SK-N-SH (cell line): Measurements from ENCODE around the gene PLAAT5. TPM values are rescaled to one million over a fixed set of nuclear protein-coding genes. Genes with fewer than 3 reads are reported as not detected.

Source experiments
- CTCF ChIA-PET: fragments of 300-600, 350-600 bp; formaldehyde crosslinking; extraction: SDS; loops from one replicate; lab custom pipeline; 2021; lab: Yijun Ruan, JAX
- POLR2A ChIA-PET: fragments of 350-600 bp; sonication (Branson Sonifier 250); formaldehyde crosslinking; extraction: SDS; loops from one replicate; lab custom pipeline; 2020; ENCODE audit warnings: antibody characterized with exemption, inconsistent platforms; lab: Yijun Ruan, JAX
- DNase-seq: peaks from one replicate; pipeline ENCODE4 v3.0.0; 2012
- H2AFZ ChIP-seq: fragments of 200-600 bp; sonication (generic); 2 replicates; pipeline ENCODE4 v1.8.1; 2016; ENCODE audit warnings: antibody characterized with exemption, mild to moderate bottlenecking, low read depth
- H3F3A ChIP-seq: fragments of 200-600 bp; sonication (generic); replicated peaks from 2 replicates; pipeline ENCODE3; 2016; ENCODE audit warnings: antibody characterized with exemption, mild to moderate bottlenecking; ENCODE audit not compliant: insufficient read depth
- H3K27ac ChIP-seq, 2 experiments: fragments of 200-500 bp in 1 of 2; fragments of 200-600 bp in 1 of 2; sonication (Bioruptor generic) in 1 of 2; sonication (generic), shearing (Covaris generic) in 1 of 2; 2 replicates each; pipeline versions ENCODE4 v1.5.1 to v1.6.1; 2014 to 2016; ENCODE audit warnings: low read depth in 2 of 2, inconsistent platforms in 1 of 2, low read length in 1 of 2, mild to moderate bottlenecking in 1 of 2, mixed read lengths in 1 of 2
- H3K27me3 ChIP-seq: fragments of 200-600 bp; sonication (generic), shearing (Covaris generic); 2 replicates; pipeline ENCODE4 v1.6.1; 2016; ENCODE audit warnings: mixed run types; ENCODE audit not compliant: insufficient read depth
- H3K36me3 ChIP-seq, 2 experiments: fragments of 200-500 bp in 1 of 2; fragments of 200-600 bp in 1 of 2; sonication (Bioruptor generic) in 1 of 2; sonication (generic) in 1 of 2; replicated peaks in 1 of 2; 2 replicates each; pipeline versions ENCODE3 to v1.5.1; 2014 to 2016; ENCODE audit warnings: low read length in 1 of 2, mild to moderate bottlenecking in 1 of 2; ENCODE audit not compliant: insufficient read depth in 2 of 2, control insufficient read depth in 1 of 2
- H3K4me1 ChIP-seq, 2 experiments: fragments of 200-500 bp in 1 of 2; fragments of 200-600 bp in 1 of 2; sonication (Bioruptor generic) in 1 of 2; sonication (generic), shearing (Covaris generic) in 1 of 2; 2 replicates each; pipeline versions ENCODE4 v1.5.1 to v1.6.1; 2014 to 2016; ENCODE audit warnings: low read depth in 1 of 2, low read length in 1 of 2, mixed run types in 1 of 2; ENCODE audit not compliant: insufficient read depth in 2 of 2, control insufficient read depth in 1 of 2
- H3K4me2 ChIP-seq: fragments of 200-600 bp; sonication (generic), shearing (Covaris generic); 2 replicates; pipeline ENCODE4 v1.6.1; 2017; ENCODE audit warnings: mixed run types
- H3K4me3 ChIP-seq, 2 experiments: fragments of 200-500 bp in 1 of 2; fragments of 200-600 bp in 1 of 2; sonication (Bioruptor generic) in 1 of 2; sonication (generic), shearing (Covaris generic) in 1 of 2; 2 replicates each; pipeline versions ENCODE4 v1.5.1 to v1.8.1; 2014 to 2016; ENCODE audit warnings: low read depth in 2 of 2, inconsistent platforms in 1 of 2, low read length in 1 of 2, mild to moderate bottlenecking in 1 of 2, mixed read lengths in 1 of 2, moderate library complexity in 1 of 2
- H3K79me2 ChIP-seq: fragments of 200-600 bp; sonication (generic); 2 replicates; pipeline ENCODE4 v1.8.1; 2017; ENCODE audit warnings: mild to moderate bottlenecking; ENCODE audit not compliant: insufficient read depth
- H3K9ac ChIP-seq: fragments of 200-600 bp; sonication (generic); 2 replicates; pipeline ENCODE4 v1.6.1; 2017; ENCODE audit warnings: mixed run types
- H3K9me2 ChIP-seq: fragments of 200-600 bp; sonication (generic); 2 replicates; pipeline ENCODE4 v1.6.1; 2017; ENCODE audit warnings: mixed run types
- H3K9me3 ChIP-seq: fragments of 200-600 bp; sonication (generic); 2 replicates; pipeline ENCODE4 v1.6.1; 2017; ENCODE audit warnings: mixed run types, mild to moderate bottlenecking, moderate library complexity
- H4K20me1 ChIP-seq: fragments of 200-600 bp; sonication (generic); 2 replicates; pipeline ENCODE4 v1.6.1; 2017; ENCODE audit warnings: mild to moderate bottlenecking, mixed run types; ENCODE audit not compliant: insufficient read depth
- ELF1 ChIP-seq: IDR thresholded peaks from 2 replicates; pipeline ENCODE4 v1.4.0; 2012
- FOSL2 ChIP-seq: IDR thresholded peaks from 2 replicates; pipeline ENCODE4 v1.4.0; 2012; ENCODE audit warnings: low read depth, mild to moderate bottlenecking, moderate library complexity, borderline replicate concordance
- FOXM1 ChIP-seq: IDR thresholded peaks from 2 replicates; pipeline ENCODE4 v1.4.0; 2012; ENCODE audit warnings: low read depth, mild to moderate bottlenecking
- GABPA ChIP-seq: IDR thresholded peaks from 2 replicates; pipeline ENCODE4 v1.4.0; 2012; ENCODE audit warnings: low read depth, mild to moderate bottlenecking
- GATA2 ChIP-seq: sonication (generic); formaldehyde crosslinking; IDR thresholded peaks from 2 replicates; pipeline ENCODE4 v1.5.0; 2020; ENCODE audit warnings: mild to moderate bottlenecking, missing genetic modification reagents
- MEF2A ChIP-seq: IDR thresholded peaks from 2 replicates; pipeline ENCODE4 v1.4.0; 2012; ENCODE audit warnings: low read depth, borderline replicate concordance
- NRF1 ChIP-seq: IDR thresholded peaks from 2 replicates; pipeline ENCODE4 v1.6.1; 2012; ENCODE audit warnings: low read depth, mild to moderate bottlenecking, low read length
- POLR2AphosphoS5 ChIP-seq: IDR thresholded peaks from 2 replicates; pipeline ENCODE4 v1.6.1; 2012; ENCODE audit warnings: low read depth, low read length
- RAD21 ChIP-seq: IDR thresholded peaks from 2 replicates; pipeline ENCODE4 v1.6.1; 2012; ENCODE audit warnings: mild to moderate bottlenecking, low read length
- RXRA ChIP-seq: IDR thresholded peaks from 2 replicates; pipeline ENCODE4 v1.4.0; 2012; ENCODE audit warnings: low read depth, mild to moderate bottlenecking, borderline replicate concordance
- SMC3 ChIP-seq: IDR thresholded peaks from 2 replicates; pipeline ENCODE4 v1.6.1; 2012; ENCODE audit warnings: low read depth, low read length, improper control_type of control experiment
- TCF12 ChIP-seq: IDR thresholded peaks from 2 replicates; pipeline ENCODE4 v1.4.0; 2012
- WGBS: methylation state at CpG from one replicate; pipeline ENCODE4 v1.1.6; 2017; ENCODE audit warnings: low lambda C conversion rate; 5-methylcytosine and 5-hydroxymethylcytosine counted together
- polyA plus RNA-seq, 3 experiments: library from polyadenylated mRNA; depleted of rRNA; stranded (reverse); fragments of >200 nt; gene quantifications; 2 replicates each; pipeline ENCODE4 v1.2.3, GENCODE V29; 2012
- TF ChIP-seq, protein P1 (sequence below): IDR thresholded peaks from 2 replicates; pipeline ENCODE4 v1.4.0; 2012; ENCODE audit warnings: low read depth
- TF ChIP-seq, protein P2 (sequence below): IDR thresholded peaks from 2 replicates; pipeline ENCODE4; 2012
- TF ChIP-seq, protein P3 (sequence below): IDR thresholded peaks from 2 replicates; pipeline ENCODE4 v1.4.0; 2012; ENCODE audit warnings: low read depth, borderline replicate concordance
- TF ChIP-seq, protein P4 (sequence below): fragments of 150-350 bp; IDR thresholded peaks from 2 replicates; pipeline ENCODE4 v1.6.1; 2017; ENCODE audit warnings: antibody characterized with exemption, low read length, low read depth, borderline replicate concordance

PLAAT5 gene
- polyA plus RNA-seq, 1 of the 3 experiments (the other 2 are of a cell fraction), result not detected

GRCh38 chr11:63501236-63501635 lies 10.3 kb upstream of the PLAAT5 start:
- Histone ChIP-seq H3K36me3 (no peaks in the 10 kb centered on the region), H3K4me1 (no peaks in the 10 kb centered on the region), H3K9me2 (no peaks in the 10 kb centered on the region), H3K4me2 (no peak overlapping the region), H4K20me1 (no peaks in the 10 kb centered on the region), H3K9ac (no peak overlapping the region), H2AFZ (no peak overlapping the region), H3K9me3 (peaks cover 6% of the 10 kb centered on the region; the same call in 1 of the 2 replicates), H3K4me3 (no peak overlapping the region), H3K79me2 (no peaks in the 10 kb centered on the region), H3K27ac (no peak overlapping the region), H3F3A (no peaks in the 10 kb centered on the region), H3K27me3 (no peaks in the 10 kb centered on the region)
- TF ChIP-seq, protein P1, sequence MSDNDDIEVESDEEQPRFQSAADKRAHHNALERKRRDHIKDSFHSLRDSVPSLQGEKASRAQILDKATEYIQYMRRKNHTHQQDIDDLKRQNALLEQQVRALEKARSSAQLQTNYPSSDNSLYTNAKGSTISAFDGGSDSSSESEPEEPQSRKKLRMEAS, result no peak
- TF ChIP-seq RXRA, result no peak
- TF ChIP-seq SMC3, result no peak
- TF ChIP-seq MEF2A, result no peak
- TF ChIP-seq GABPA, result no peak
- TF ChIP-seq, protein P2, sequence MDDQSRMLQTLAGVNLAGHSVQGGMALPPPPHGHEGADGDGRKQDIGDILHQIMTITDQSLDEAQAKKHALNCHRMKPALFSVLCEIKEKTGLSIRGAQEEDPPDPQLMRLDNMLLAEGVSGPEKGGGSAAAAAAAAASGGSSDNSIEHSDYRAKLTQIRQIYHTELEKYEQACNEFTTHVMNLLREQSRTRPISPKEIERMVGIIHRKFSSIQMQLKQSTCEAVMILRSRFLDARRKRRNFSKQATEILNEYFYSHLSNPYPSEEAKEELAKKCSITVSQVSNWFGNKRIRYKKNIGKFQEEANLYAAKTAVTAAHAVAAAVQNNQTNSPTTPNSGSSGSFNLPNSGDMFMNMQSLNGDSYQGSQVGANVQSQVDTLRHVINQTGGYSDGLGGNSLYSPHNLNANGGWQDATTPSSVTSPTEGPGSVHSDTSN, result no peak
- no peak for TF ChIP-seq NRF1
- no peak for TF ChIP-seq ELF1
- TF ChIP-seq FOSL2, result no peak
- no peak for TF ChIP-seq FOXM1
- TF ChIP-seq GATA2 (CRISPR knock-in tag), result no peak
- ChIA-PET CTCF (no interaction called here), POLR2A (no interaction called here)
- DNase-seq, result no peak
- 10% methylated on average over 1 of the region's 1 CpG for WGBS

DNA sequence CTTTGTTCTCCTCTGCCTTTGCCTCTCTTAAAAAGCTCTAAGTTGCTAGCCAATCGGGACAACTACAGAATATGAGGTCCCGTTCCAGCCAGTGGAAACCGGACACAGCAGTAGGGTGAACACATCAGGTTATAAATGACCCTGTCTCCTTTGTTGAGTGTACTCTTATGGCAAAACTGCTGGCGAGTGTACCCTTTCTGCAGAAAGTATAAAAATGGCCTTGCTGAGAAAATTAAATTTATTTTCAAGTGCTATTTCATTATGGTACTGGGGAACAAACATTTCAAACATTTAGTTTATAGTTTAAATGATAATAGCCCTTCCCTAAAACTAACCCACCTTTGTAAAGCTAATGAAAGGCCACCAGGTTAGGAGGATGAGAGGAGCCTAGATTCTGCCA lies 8.9 kb upstream of the PLAAT5 start:
- Histone ChIP-seq H3K4me2 (no peak overlapping the region), H3K9me2 (no peaks in the 10 kb centered on the region), H2AFZ (no peak overlapping the region), H3K27me3 (0 out of 2 replicates have a peak, but pooled peaks cover 7% of the 10 kb centered on the region), H3K79me2 (no peaks in the 10 kb centered on the region), H3K4me1 (no peaks in the 10 kb centered on the region), H3K9ac (no peak overlapping the region), H3K36me3 (no peaks in the 10 kb centered on the region), H3K9me3 (peaks cover 6% of the 10 kb centered on the region; the same call in 1 of the 2 replicates), H3F3A (no peaks in the 10 kb centered on the region), H3K27ac (no peak overlapping the region), H4K20me1 (no peaks in the 10 kb centered on the region), H3K4me3 (no peak overlapping the region)
- no peak for DNase-seq
- 4% methylated on average over 4 of the region's 4 CpGs for WGBS
- TF ChIP-seq POLR2AphosphoS5, result no peak
- TF ChIP-seq, protein P3, sequence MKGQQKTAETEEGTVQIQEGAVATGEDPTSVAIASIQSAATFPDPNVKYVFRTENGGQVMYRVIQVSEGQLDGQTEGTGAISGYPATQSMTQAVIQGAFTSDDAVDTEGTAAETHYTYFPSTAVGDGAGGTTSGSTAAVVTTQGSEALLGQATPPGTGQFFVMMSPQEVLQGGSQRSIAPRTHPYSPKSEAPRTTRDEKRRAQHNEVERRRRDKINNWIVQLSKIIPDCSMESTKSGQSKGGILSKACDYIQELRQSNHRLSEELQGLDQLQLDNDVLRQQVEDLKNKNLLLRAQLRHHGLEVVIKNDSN, result no peak
- no peak for TF ChIP-seq RAD21
- TF ChIP-seq ELF1, result no peak
- TF ChIP-seq TCF12, result no peak
- TF ChIP-seq, protein P4, sequence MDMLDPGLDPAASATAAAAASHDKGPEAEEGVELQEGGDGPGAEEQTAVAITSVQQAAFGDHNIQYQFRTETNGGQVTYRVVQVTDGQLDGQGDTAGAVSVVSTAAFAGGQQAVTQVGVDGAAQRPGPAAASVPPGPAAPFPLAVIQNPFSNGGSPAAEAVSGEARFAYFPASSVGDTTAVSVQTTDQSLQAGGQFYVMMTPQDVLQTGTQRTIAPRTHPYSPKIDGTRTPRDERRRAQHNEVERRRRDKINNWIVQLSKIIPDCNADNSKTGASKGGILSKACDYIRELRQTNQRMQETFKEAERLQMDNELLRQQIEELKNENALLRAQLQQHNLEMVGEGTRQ, result no peak
- POLR2A ChIA-PET, result no interaction called here
- CTCF ChIA-PET, result no interaction called here
